ENCODE data around the gene SKAP1.

The SKAP1 gene

DNA sequence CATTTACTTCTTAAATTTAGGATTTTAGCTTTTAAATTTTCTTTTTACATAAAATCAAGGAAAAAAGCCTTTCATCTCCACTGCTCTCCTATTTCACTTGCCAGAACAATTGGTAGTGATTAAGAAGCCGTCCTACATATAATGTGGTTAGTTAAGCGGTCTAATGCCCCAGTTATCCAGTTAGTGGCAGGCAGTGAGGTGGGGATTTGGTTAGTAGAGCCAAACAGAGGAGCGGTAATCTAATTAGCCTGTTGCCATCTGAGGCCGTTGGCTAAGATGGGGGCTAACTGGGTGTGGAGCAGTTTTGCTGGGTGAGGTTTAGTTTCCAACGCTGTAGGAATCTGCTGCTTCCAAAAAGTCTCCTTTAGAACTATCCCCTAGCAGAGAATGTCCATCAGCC lies 300.0 kb downstream of the SKAP1 start:
- TF ChIP-seq, protein P1, sequence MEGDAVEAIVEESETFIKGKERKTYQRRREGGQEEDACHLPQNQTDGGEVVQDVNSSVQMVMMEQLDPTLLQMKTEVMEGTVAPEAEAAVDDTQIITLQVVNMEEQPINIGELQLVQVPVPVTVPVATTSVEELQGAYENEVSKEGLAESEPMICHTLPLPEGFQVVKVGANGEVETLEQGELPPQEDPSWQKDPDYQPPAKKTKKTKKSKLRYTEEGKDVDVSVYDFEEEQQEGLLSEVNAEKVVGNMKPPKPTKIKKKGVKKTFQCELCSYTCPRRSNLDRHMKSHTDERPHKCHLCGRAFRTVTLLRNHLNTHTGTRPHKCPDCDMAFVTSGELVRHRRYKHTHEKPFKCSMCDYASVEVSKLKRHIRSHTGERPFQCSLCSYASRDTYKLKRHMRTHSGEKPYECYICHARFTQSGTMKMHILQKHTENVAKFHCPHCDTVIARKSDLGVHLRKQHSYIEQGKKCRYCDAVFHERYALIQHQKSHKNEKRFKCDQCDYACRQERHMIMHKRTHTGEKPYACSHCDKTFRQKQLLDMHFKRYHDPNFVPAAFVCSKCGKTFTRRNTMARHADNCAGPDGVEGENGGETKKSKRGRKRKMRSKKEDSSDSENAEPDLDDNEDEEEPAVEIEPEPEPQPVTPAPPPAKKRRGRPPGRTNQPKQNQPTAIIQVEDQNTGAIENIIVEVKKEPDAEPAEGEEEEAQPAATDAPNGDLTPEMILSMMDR (conservative IDR thresholded peaks at IDR 0.05), result no peak

DNA sequence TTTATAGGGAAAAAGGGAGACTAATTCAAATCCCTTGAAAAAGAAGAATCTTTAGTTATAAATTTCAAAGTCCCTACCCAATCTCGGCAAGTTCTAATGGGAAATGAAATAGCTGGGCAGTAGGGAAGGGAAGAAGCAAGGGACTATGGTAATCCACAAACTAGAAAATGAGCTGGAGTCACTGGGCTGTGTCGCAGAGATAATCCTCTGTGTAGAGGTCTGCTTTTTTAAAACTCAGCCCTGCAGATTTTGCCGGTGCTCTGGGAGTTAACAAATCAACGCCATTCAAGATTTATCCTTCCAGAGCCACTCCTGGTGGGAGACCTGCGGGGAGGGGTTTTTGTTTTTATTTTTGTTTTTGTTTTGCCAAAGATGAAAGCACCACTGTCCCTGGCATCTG lies 301.6 kb downstream of the SKAP1 start:
- TF ChIP-seq, protein P1 (conservative IDR thresholded peaks at IDR 0.05), result no peak
- H3K27ac ChIP-seq, result no peak overlapping the region

More for the DNA sequence above, 300.0 kb downstream of the SKAP1 start:
- H3K27ac ChIP-seq, result no peak overlapping the region

DNA sequence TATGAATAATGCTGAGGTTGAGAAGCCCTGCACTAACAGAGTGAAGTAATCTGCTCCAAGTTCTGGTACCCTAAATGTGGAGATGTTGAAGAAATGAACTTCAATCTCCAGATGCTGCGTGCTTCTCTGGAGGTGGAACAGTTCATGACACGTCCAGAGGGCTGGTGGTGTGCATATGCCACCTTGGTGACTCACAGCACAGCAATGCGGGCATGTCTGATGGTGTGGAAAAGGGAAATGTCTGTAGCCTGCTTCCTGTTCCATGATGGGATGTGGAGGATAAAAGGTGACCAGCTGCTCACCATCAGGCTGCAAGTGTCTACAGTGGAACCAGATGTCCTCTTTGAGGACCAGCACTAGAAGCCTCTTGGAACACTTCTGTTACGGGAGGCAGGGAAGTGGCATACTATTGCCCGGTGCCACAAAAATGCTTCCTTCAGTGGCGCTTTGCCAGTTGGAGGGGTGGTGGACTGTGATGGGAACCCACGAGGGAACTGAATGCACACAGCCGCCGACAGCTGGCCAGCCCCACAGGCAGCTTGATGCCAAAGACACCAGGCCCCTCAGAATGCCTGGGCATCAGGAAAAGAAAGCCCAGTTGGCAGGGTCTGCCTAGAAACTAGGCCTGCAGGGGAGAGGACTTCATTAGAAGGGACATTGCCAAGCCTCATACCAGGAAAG lies 302.5 kb downstream of the SKAP1 start:
- H3K27ac ChIP-seq, result no peak overlapping the region
- TF ChIP-seq, protein P1 (conservative IDR thresholded peaks at IDR 0.05), result no peak

DNA sequence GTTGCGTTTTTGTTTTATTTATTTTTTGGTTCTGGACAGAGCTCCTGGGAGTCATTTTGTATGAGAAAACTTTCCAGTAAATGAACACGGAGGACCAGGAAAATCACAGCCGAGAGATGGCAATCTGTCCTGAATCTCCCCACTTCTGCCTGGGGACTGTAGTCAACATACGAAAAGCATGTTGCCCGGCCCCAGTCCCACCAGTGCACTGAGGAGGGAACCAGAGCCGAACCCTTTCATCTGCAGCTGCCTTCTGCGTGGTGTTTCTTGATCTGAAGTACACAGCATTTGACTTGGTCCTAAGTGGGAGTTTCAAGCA lies 303.5 kb downstream of the SKAP1 start:
- H3K27ac ChIP-seq, result no peak overlapping the region
- TF ChIP-seq, protein P1 (conservative IDR thresholded peaks at IDR 0.05), result no peak

DNA sequence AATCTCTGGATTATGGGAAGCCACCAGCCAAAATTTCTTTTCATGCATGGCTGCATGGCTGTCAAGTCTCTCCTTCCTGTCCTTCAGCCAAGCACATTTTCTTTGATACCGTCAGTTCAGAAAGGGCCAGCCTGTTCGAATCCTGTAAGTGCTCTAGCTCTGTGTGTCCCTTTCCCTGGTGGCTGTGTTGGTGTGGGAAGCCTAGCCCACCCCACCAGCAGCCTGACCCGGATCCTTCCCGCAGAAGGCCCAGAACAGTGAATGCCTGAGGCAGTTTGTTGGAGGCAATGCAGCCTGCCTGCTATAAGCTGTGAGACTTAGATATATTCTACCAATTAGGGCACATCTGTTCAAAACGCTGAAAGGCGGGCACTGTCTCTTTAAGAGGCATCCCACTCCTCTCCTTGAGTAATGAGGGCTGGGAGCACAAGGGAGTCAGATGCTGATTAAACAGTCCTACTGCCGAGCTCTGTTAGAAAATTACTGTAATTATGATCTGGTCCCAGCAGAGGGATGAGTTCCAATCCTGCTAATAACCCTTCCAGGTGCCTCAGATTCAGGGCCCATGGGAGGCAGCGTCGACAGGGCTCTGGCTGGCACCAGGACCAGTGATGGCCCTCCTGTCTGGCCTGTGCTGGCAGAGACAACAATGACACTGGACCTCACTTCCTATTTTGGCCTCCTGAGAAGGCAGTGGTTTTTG lies 304.0 kb downstream of the SKAP1 start:
- no peak overlapping the region for H3K27ac ChIP-seq
- TF ChIP-seq, protein P1 (conservative IDR thresholded peaks at IDR 0.05), result no peak

DNA sequence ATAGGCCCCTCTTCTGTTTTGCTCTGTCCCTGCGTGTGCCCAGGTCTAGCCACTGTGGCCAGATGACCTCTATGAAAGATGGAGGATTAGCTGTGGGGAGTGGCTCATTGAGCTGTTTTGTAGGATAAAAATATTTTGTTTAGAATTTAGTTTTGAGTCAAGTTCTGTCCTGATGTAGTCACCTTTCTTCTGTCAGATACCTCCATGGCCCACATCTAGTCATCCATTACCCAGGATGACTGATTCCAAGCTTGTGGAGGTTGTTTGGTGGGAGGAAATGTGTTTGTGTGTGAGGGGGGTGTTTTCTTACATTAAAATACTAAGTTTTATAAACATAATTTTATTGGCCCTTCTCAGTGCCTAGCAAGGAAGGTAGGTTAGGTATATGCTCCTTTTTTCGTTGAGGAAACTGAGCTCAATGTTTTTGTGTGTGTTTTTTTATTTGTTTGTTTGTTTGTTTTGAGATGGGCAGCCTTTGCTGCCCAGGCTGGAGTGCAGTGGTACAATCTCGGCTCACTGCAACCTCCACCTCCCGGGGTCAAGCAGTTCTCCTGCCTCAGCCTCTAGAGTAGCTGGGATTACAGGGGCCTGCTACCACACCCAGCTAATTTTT lies 306.1 kb downstream of the SKAP1 start:
- TF ChIP-seq, protein P1 (conservative IDR thresholded peaks at IDR 0.05), result no peak

DNA sequence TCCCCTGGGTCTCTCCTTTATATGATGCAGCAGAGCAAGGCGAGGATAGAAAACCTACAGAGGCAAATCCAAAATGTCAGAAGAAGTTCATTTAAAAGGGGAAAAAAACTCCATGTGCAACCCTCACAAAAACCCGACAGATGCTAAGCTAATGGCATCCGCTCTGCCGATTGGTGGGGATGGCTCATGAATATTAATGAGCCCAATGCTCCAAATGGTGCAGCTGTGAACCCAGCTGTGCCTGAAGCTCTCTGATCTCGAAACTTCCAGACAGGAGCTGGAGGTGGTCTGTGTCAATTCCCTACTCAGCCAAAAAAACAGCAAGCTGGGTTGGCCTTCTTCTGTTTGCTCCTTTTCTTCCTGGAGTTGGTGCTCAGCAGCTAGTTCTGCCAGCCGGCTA lies 306.9 kb downstream of the SKAP1 start:
- no peak overlapping the region for H3K27ac ChIP-seq

More for the DNA sequence above, 306.1 kb downstream of the SKAP1 start:
- no peak overlapping the region for H3K27ac ChIP-seq

More for the DNA sequence above, 306.9 kb downstream of the SKAP1 start:
- TF ChIP-seq, protein P1 (conservative IDR thresholded peaks at IDR 0.05), result no peak

Data from VCaP (cell line).